ENCODE measurements around the gene ZNF263. TPM values are rescaled to one million over a fixed set of nuclear protein-coding genes. Genes with fewer than 3 reads are reported as not detected.

Gene ZNF263
- total and polyA plus RNA-seq, 2 of the 13 experiments (the other 11 are each of a cell fraction or from before 2014, with no cell fraction given): 10.2 to 41.2 TPM

- peak; percentile 95 for TF ChIP-seq HDAC1 (CRISPR knock-in tag; IDR thresholded peaks at IDR 0.05)
- peak; percentile 30; the same call in 1 of the 2 replicates for TF ChIP-seq ATF5 (CRISPR knock-in tag; IDR thresholded peaks at IDR 0.05; ENCODE audit: low read depth)
- peak; percentile 76 for TF ChIP-seq RFX5 (IDR thresholded peaks at IDR 0.05; ENCODE audit: low read depth, low read length)
- TF ChIP-seq KLF9 (CRISPR knock-in tag; IDR thresholded peaks at IDR 0.05; ENCODE audit: low read depth): no peak
- TF ChIP-seq, protein P1, sequence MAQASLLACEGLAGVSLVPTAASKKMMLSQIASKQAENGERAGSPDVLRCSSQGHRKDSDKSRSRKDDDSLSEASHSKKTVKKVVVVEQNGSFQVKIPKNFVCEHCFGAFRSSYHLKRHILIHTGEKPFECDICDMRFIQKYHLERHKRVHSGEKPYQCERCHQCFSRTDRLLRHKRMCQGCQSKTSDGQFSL (CRISPR knock-in tag; IDR thresholded peaks at IDR 0.05): peak; percentile 74; the same call in 1 of the 2 replicates
- TF ChIP-seq GRHL1 (CRISPR knock-in tag; conservative IDR thresholded peaks at IDR 0.05): no peak
- 0 out of 2 replicates have a peak, but pooled peaks have one; percentile 23 for TF ChIP-seq ATF3 (CRISPR knock-in tag; IDR thresholded peaks at IDR 0.05)
- TF ChIP-seq, protein P2, sequence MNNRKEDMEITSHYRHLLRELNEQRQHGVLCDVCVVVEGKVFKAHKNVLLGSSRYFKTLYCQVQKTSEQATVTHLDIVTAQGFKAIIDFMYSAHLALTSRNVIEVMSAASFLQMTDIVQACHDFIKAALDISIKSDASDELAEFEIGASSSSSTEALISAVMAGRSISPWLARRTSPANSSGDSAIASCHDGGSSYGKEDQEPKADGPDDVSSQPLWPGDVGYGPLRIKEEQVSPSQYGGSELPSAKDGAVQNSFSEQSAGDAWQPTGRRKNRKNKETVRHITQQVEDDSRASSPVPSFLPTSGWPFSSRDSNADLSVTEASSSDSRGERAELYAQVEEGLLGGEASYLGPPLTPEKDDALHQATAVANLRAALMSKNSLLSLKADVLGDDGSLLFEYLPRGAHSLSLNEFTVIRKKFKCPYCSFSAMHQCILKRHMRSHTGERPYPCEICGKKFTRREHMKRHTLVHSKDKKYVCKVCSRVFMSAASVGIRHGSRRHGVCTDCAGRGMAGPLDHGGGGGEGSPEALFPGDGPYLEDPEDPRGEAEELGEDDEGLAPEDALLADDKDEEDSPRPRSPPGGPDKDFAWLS (CRISPR knock-in tag; IDR thresholded peaks at IDR 0.05; ENCODE audit: borderline replicate concordance): no peak
- TF ChIP-seq SOX13 (IDR thresholded peaks at IDR 0.05): no peak
- no peak for TF ChIP-seq SOX13 (CRISPR knock-in tag; conservative IDR thresholded peaks at IDR 0.05 in 1 of 2, IDR thresholded peaks at IDR 0.05 in 1 of 2)
- TF ChIP-seq DR1 (CRISPR knock-in tag; IDR thresholded peaks at IDR 0.05): peak; percentile 71; the same call in 1 of the 2 replicates
- TF ChIP-seq NPAS2 (CRISPR knock-in tag; IDR thresholded peaks at IDR 0.05; ENCODE audit: borderline replicate concordance): no peak
- peak; percentile 63; the same call in 1 of the 2 replicates for TF ChIP-seq PAX8 (CRISPR knock-in tag; IDR thresholded peaks at IDR 0.05; ENCODE audit: borderline replicate concordance)
- peak; percentile 69; the same call in 1 of the 2 replicates for TF ChIP-seq ZNF33B (CRISPR knock-in tag; IDR thresholded peaks at IDR 0.05)
- TF ChIP-seq ZBTB4 (CRISPR knock-in tag; IDR thresholded peaks at IDR 0.05; ENCODE audit: borderline replicate concordance): peak; percentile 76; the same call in 1 of the 2 replicates
- peak; percentile 82; the same call in 1 of the 2 replicates for TF ChIP-seq KDM5A (IDR thresholded peaks at IDR 0.05; ENCODE audit: borderline replicate concordance, low read length)
- no peak for TF ChIP-seq ZNF496 (CRISPR knock-in tag; IDR thresholded peaks at IDR 0.05; ENCODE audit: insufficient replicate concordance)
- peak; percentile 88 for TF ChIP-seq NR2C2 (CRISPR knock-in tag; IDR thresholded peaks at IDR 0.05; ENCODE audit: borderline replicate concordance)
Observed at GRCh38 chr16:3234857-3235561, 48.3 kb upstream of the ZNF263 start, which contains the start of gene ZNF200 (continued).

Data from HepG2 (cell line).